ENCODE measurements around the gene SPSB1.

The SPSB1 gene

GRCh38 chr1:9250411-9251381 lies 42.0 kb upstream of the SPSB1 start:
- H3K4me1 Mint-ChIP-seq: peaks cover 7% of the 10 kb centered on the region
- DNase-seq: no peak
- no peaks in the 10 kb centered on the region for H3K27me3 Mint-ChIP-seq
- H3K27ac Mint-ChIP-seq: no peak overlapping the region
- peaks cover 10% of the 10 kb centered on the region for H3K36me3 Mint-ChIP-seq
- H3K9me3 Mint-ChIP-seq: no peaks in the 10 kb centered on the region
- no peak overlapping the region for H3K4me3 Mint-ChIP-seq
- CTCF ChIA-PET: interaction anchor here (1.1 to 2.4 kb wide), 4 partner anchors 15 to 189 kb away, joined by 3 to 15 read pairs (median 3); no protein-coding TSS in a partner anchor

DNA sequence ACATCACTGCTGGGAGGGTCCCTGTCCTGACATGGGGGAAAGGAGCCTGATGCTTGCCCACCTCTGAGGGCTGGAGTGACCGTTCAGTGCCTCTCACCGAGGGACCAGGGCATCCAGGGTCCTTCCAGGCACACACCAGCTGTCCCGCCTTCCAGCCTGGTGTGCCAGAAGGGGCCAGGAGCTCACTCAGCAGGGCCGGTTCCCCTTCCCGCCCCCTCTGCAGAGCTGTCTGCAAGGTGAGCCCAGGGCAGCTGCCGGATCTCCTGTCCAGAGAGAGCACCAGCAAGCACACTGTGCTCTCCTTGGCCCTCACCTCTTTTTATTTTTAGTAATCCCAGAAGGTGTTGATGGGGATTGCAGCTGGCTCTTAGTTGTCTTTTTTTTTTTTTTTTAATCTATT lies 41.2 kb upstream of the SPSB1 start:
- Mint-ChIP-seq H3K4me3 (no peak overlapping the region), H3K27ac (no peak overlapping the region), H3K4me1 (no peaks in the 10 kb centered on the region), H3K36me3 (peaks cover 4% of the 10 kb centered on the region), H3K27me3 (no peaks in the 10 kb centered on the region), H3K9me3 (no peaks in the 10 kb centered on the region)
- CTCF ChIA-PET: interaction anchor here (0.6 to 2.4 kb wide), 3 partner anchors 71 to 155 kb away, joined by 3 to 15 read pairs (median 3); no protein-coding TSS in a partner anchor
- DNase-seq: no peak

DNA sequence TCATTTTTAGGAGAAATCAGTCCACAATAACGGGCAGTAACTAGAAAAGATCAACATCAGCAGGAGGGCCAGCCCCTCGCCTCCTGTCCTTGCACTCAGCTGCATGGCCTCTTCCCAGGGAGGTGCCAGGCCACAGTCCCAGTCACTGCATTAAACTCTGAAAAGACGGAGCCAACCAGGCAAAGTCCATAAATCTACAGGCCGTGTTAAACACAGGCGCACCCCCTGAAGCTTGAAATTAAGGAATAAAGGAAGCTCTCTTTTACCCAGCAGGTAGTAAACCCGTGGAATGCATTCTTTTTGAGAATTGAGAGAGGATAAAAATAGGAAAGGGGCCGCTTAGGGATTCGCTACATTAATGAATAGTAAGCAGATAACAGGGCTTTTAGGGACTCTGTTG lies 39.7 kb upstream of the SPSB1 start:
- H3K27ac Mint-ChIP-seq: no peak overlapping the region
- CTCF ChIA-PET: interaction anchor here (1.2 to 1.3 kb wide), 2 partner anchors 71 to 143 kb away, joined by 4 read pairs; no protein-coding TSS in a partner anchor
- peaks cover 4% of the 10 kb centered on the region for H3K9me3 Mint-ChIP-seq
- no peaks in the 10 kb centered on the region for H3K27me3 Mint-ChIP-seq
- no peak for DNase-seq
- no peaks in the 10 kb centered on the region for H3K4me1 Mint-ChIP-seq
- peaks cover 5% of the 10 kb centered on the region for H3K36me3 Mint-ChIP-seq
- H3K4me3 Mint-ChIP-seq: no peak overlapping the region

DNA sequence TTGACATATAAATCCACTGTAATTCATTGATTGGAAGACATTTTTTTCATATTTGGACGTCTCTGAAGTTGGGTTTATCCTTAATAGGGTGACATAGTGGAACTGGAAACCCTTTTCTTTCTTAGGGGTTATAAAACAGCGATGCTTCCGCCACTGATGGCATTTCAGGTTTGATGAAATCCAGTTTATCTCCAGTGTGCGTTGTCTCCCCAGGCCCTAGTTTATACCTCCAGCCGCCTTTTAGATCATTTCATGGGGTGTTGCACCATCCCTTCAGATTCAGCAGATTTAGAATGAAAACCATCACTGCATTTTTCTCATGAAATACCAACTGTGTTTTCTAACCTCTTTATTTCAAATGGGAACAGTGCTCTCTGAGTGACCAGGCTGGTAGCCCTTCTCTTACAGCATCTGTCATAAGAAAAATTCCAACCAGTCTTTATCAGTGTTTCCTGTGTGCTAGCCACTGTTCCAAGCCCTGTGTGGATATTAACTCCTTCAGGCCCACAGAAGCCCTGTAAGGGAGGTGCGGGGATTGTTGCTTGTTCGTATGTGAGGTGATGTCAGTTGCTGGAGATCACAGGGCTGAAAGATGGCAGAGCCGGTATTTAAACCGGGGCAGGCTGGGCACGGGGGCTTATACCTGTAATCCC lies 39.1 kb upstream of the SPSB1 start:
- DNase-seq: no peak
- H3K9me3 Mint-ChIP-seq: peaks cover 10% of the 10 kb centered on the region
- CTCF ChIA-PET: no interaction called here
- H3K36me3 Mint-ChIP-seq: peaks cover 10% of the 10 kb centered on the region
- H3K27me3 Mint-ChIP-seq: no peaks in the 10 kb centered on the region
- no peaks in the 10 kb centered on the region for H3K4me1 Mint-ChIP-seq
- no peak overlapping the region for H3K4me3 Mint-ChIP-seq
- no peak overlapping the region for H3K27ac Mint-ChIP-seq

GRCh38 chr1:9256332-9256731 lies 36.4 kb upstream of the SPSB1 start:
- no peak overlapping the region for H3K27ac Mint-ChIP-seq
- H3K4me3 Mint-ChIP-seq: no peak overlapping the region
- CTCF ChIA-PET: interaction anchor here (0.9 to 1.1 kb wide), 2 partner anchors 11 to 114 kb away, joined by 3 read pairs; no protein-coding TSS in a partner anchor
- H3K27me3 Mint-ChIP-seq: no peaks in the 10 kb centered on the region
- no peaks in the 10 kb centered on the region for H3K4me1 Mint-ChIP-seq
- no peak for DNase-seq
- peaks cover 34% of the 10 kb centered on the region for H3K9me3 Mint-ChIP-seq
- H3K36me3 Mint-ChIP-seq: peaks cover 22% of the 10 kb centered on the region

GRCh38 chr1:9257851-9258250 lies 34.8 kb upstream of the SPSB1 start:
- H3K4me3 Mint-ChIP-seq: no peak overlapping the region
- peaks cover 21% of the 10 kb centered on the region for H3K36me3 Mint-ChIP-seq
- no peak overlapping the region for H3K27ac Mint-ChIP-seq
- CTCF ChIA-PET: no interaction called here
- no peak for DNase-seq
- peaks cover 34% of the 10 kb centered on the region for H3K9me3 Mint-ChIP-seq
- H3K4me1 Mint-ChIP-seq: no peaks in the 10 kb centered on the region
- no peaks in the 10 kb centered on the region for H3K27me3 Mint-ChIP-seq

DNA sequence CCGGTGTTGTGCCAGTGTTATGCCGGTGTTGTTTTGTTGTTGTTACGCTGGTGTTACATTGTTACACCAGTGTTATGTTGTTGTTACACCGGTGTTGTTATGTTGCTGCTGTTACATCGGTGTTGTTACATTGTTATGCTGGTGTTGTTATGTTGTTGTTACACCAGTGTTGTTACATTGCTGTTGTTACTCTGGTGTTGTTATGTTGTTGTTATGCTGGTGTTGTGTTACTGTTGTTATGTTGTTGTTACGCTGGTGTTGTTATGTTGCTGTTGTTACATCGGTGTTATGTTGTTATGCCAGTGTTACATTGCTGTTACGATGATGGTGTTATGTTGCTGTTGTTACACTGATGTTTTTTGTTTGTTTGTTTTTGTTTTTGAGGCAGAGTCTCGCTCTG lies 34.1 kb upstream of the SPSB1 start:
- Mint-ChIP-seq H3K4me1 (no peaks in the 10 kb centered on the region), H3K9me3 (peaks cover 34% of the 10 kb centered on the region)
- CTCF ChIA-PET: interaction anchor here (0.7 kb wide), 1 partner anchor 518 kb away, joined by 3 read pairs; no protein-coding TSS in a partner anchor

GRCh38 chr1:9260059-9260766 lies 32.5 kb upstream of the SPSB1 start:
- peaks cover 21% of the 10 kb centered on the region for H3K36me3 Mint-ChIP-seq
- H3K4me3 Mint-ChIP-seq: no peak overlapping the region
- H3K27ac Mint-ChIP-seq: no peak overlapping the region
- CTCF ChIA-PET: no interaction called here
- DNase-seq: no peak
- no peaks in the 10 kb centered on the region for H3K27me3 Mint-ChIP-seq
- no peaks in the 10 kb centered on the region for H3K4me1 Mint-ChIP-seq
- H3K9me3 Mint-ChIP-seq: peaks cover 34% of the 10 kb centered on the region

More for the DNA sequence above, 34.1 kb upstream of the SPSB1 start:
- no peaks in the 10 kb centered on the region for H3K27me3 Mint-ChIP-seq
- no peak overlapping the region for H3K27ac Mint-ChIP-seq
- DNase-seq: no peak
- peaks cover 21% of the 10 kb centered on the region for H3K36me3 Mint-ChIP-seq
- no peak overlapping the region for H3K4me3 Mint-ChIP-seq

DNA sequence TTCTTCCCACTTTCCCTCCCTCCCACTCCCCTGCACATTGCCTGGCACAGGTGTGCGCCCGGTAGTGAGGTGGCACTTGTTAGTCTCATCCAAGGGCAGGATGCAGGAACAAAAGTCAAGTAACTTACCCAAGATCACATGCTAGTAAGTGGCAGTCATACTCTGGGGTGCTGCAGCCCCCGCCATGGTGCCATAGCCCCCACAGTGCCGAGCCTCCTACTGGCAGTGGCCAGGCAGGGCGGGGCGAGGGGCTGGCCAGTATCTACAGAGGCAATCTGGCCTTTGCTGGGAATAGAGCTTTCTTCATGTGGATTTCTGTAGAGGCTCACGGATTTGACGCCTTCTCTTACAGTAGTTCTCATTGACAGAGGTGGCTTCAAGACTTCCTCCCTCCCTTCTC lies 31.2 kb upstream of the SPSB1 start:
- H3K27me3 Mint-ChIP-seq: no peaks in the 10 kb centered on the region
- CTCF ChIA-PET: no interaction called here
- no peak for DNase-seq
- peaks cover 23% of the 10 kb centered on the region for H3K36me3 Mint-ChIP-seq
- H3K4me3 Mint-ChIP-seq: no peak overlapping the region
- H3K9me3 Mint-ChIP-seq: peaks cover 34% of the 10 kb centered on the region
- H3K4me1 Mint-ChIP-seq: peaks cover 4% of the 10 kb centered on the region
- no peak overlapping the region for H3K27ac Mint-ChIP-seq

GRCh38 chr1:9262096-9262986 lies 30.4 kb upstream of the SPSB1 start:
- Mint-ChIP-seq H3K9me3 (peaks cover 34% of the 10 kb centered on the region), H3K4me1 (peaks cover 11% of the 10 kb centered on the region), H3K4me3 (no peak overlapping the region), H3K36me3 (peaks cover 23% of the 10 kb centered on the region), H3K27me3 (no peaks in the 10 kb centered on the region), H3K27ac (no peak overlapping the region)
- CTCF ChIA-PET: no interaction called here
- no peak for DNase-seq

- DNase-seq: no peak
- peaks cover 16% of the 10 kb centered on the region for H3K36me3 Mint-ChIP-seq
- H3K4me1 Mint-ChIP-seq: peaks cover 13% of the 10 kb centered on the region
- H3K9me3 Mint-ChIP-seq: peaks cover 27% of the 10 kb centered on the region
- H3K4me3 Mint-ChIP-seq: no peak overlapping the region
- CTCF ChIA-PET: no interaction called here
- H3K27me3 Mint-ChIP-seq: no peaks in the 10 kb centered on the region
- H3K27ac Mint-ChIP-seq: no peak overlapping the region
Measured at GRCh38 chr1:9263276-9263855, 29.3 kb upstream of the SPSB1 start.

DNA sequence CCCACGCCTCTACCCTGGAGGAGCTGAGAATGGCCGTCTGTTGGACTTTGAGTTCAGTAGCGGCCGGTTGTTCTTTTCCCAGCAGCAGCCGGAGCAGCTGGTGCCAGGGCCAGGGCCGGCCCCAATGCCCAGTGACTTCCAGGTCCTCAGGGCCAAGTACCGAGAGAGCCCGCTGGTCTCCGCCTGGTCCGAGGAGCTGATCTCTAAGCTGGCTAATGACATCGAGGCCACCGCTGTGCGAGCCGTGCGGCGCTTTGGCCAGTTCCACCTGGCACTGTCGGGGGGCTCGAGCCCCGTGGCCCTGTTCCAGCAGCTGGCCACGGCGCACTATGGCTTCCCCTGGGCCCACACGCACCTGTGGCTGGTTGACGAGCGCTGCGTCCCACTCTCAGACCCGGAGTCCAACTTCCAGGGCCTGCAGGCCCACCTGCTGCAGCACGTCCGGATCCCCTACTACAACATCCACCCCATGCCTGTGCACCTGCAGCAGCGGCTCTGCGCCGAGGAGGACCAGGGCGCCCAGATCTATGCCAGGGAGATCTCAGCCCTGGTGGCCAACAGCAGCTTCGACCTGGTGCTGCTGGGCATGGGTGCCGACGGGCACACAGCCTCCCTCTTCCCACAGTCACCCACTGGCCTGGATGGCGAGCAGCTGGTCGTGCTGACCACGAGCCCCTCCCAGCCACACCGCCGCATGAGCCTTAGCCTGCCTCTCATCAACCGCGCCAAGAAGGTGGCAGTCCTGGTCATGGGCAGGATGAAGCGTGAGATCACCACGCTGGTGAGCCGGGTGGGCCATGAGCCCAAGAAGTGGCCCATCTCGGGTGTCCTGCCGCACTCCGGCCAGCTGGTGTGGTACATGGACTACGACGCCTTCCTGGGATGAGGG lies 28.5 kb upstream of the SPSB1 start:
- CTCF ChIA-PET: interaction anchor here (5.7 to 6.7 kb wide), 2 partner anchors 192 to 226 kb away, joined by 64 to 65 read pairs; no protein-coding TSS in a partner anchor

More for the DNA sequence above, 28.5 kb upstream of the SPSB1 start:
- peaks cover 12% of the 10 kb centered on the region for H3K36me3 Mint-ChIP-seq
- H3K27me3 Mint-ChIP-seq: no peaks in the 10 kb centered on the region
- no peak overlapping the region for H3K27ac Mint-ChIP-seq
- H3K9me3 Mint-ChIP-seq: peaks cover 20% of the 10 kb centered on the region
- no peak for DNase-seq
- peaks cover 13% of the 10 kb centered on the region for H3K4me1 Mint-ChIP-seq
- H3K4me3 Mint-ChIP-seq: no peak overlapping the region

All from activated naive CD4-positive, alpha-beta T cell treated with anti-CD3 and anti-CD28 coated beads, Interleukin-2, amount 10 ng/mL, durations not matched to agents 7 days and 5 days (primary cell).